Endothelial cell of umbilical vein (primary cell): ENCODE data around the gene PCSK6. TPM values are rescaled to one million over a fixed set of nuclear protein-coding genes. Genes with fewer than 3 reads are reported as not detected.

Source experiments
- BruUV-seq: library from RNA; stranded (reverse); fragments of 400-500 nt; replicated peaks from 2 replicates; lab custom pipeline; 2021; lab: Mats Ljungman, UMichigan
- CTCF ChIA-PET: fragments of 300-600, 350-600 bp; sonication (Branson Sonifier 250); formaldehyde crosslinking; loops from one replicate; lab custom pipeline; 2021; ENCODE audit warnings: antibody characterized with exemption, inconsistent platforms; lab: Charles Lee
- POLR2A ChIA-PET: fragments of 300-600, 350-600 bp; sonication (Branson Sonifier 250); formaldehyde crosslinking; loops from one replicate; lab custom pipeline; 2021; ENCODE audit warnings: antibody characterized with exemption, inconsistent platforms; lab: Charles Lee
- DNase-seq: peaks from one replicate; pipeline ENCODE4 v3.0.0-alpha.2; 2011; ENCODE audit warnings: low read depth, low spot score
- FAIRE-seq: peaks from 2 replicates; lab custom pipeline; 2011; peaks lifted over from hg19 to GRCh38; lab: Jason Lieb, UNC
- H2AFZ ChIP-seq: 2 replicates; pipeline ENCODE4 v1.6.0; 2012; ENCODE audit warnings: low read depth, low read length, control low read depth, inconsistent platforms
- H3K27ac ChIP-seq: 2 replicates; pipeline ENCODE4 v1.5.1; 2011; ENCODE audit warnings: low read depth, mild to moderate bottlenecking, control low read depth, low read length, moderate library complexity; ENCODE audit not compliant: insufficient read depth
- H3K27me3 ChIP-seq, 2 experiments: 2 replicates each; pipeline versions ENCODE4 v1.6.0 to v1.6.1; 2011; ENCODE audit warnings: low read length in 2 of 2, mixed read lengths in 1 of 2; ENCODE audit not compliant: control insufficient read depth in 2 of 2, insufficient read depth in 2 of 2
- H3K36me3 ChIP-seq, 2 experiments: 2 replicates in 1 of 2; 3 replicates in 1 of 2; pipeline ENCODE4 v1.5.1; 2011; ENCODE audit warnings: low read length in 2 of 2, mild to moderate bottlenecking in 1 of 2, moderate library complexity in 1 of 2; ENCODE audit not compliant: control insufficient read depth in 2 of 2, insufficient read depth in 2 of 2; ENCODE audit errors: extremely low read depth in 1 of 2
- H3K4me1 ChIP-seq: 3 replicates; pipeline ENCODE4 v1.5.1; 2011; ENCODE audit warnings: mild to moderate bottlenecking, low read length; ENCODE audit not compliant: control insufficient read depth, insufficient read depth; ENCODE audit errors: extremely low read depth
- H3K4me2 ChIP-seq: 2 replicates; pipeline ENCODE4 v1.6.1; 2011; ENCODE audit warnings: low read length, control low read depth, mixed read lengths; ENCODE audit not compliant: insufficient read depth
- H3K4me3 ChIP-seq, 3 experiments: fragments of 200-600 bp in 1 of 3; sonication (generic), shearing (Covaris generic) in 1 of 3; replicated peaks in 1 of 3; 2 replicates each; pipeline ENCODE4 v1.5.1; 2011 to 2016; ENCODE audit warnings: control low read depth in 3 of 3, low read length in 3 of 3, mild to moderate bottlenecking in 2 of 3, inconsistent platforms in 1 of 3, low read depth in 1 of 3, moderate library complexity in 1 of 3; ENCODE audit not compliant: insufficient read depth in 1 of 3
- H3K79me2 ChIP-seq: 2 replicates; pipeline ENCODE4 v1.6.0; 2012; ENCODE audit warnings: low read length, inconsistent platforms; ENCODE audit not compliant: control insufficient read depth, insufficient read depth
- H3K9ac ChIP-seq: replicated peaks from 2 replicates; pipeline ENCODE3; 2011; ENCODE audit warnings: low read length, control low read depth; ENCODE audit not compliant: insufficient read depth; ENCODE audit errors: extremely low read depth
- H3K9me1 ChIP-seq: replicated peaks from 3 replicates; pipeline ENCODE4 v1.6.0; 2011; ENCODE audit warnings: mild to moderate bottlenecking, low read length; ENCODE audit not compliant: control insufficient read depth, insufficient read depth; ENCODE audit errors: extremely low read depth
- H3K9me3 ChIP-seq: replicated peaks from 2 replicates; pipeline ENCODE4 v1.5.1; 2012; ENCODE audit warnings: low read length, inconsistent platforms; ENCODE audit not compliant: control insufficient read depth, insufficient read depth
- H4K20me1 ChIP-seq: replicated peaks from 2 replicates; pipeline ENCODE3; 2011; ENCODE audit warnings: mild to moderate bottlenecking, low read length; ENCODE audit not compliant: control insufficient read depth, insufficient read depth; ENCODE audit errors: extremely low read depth
- CTCF ChIP-seq, 2 donors: IDR thresholded peaks; 1 replicate in 1 of 2; 2 replicates in 1 of 2; pipeline ENCODE4 v1.5.1; 2011; ENCODE audit warnings: low read length in 2 of 2, mild to moderate bottlenecking in 2 of 2, moderate library complexity in 2 of 2, control low read depth in 1 of 2, inconsistent platforms in 1 of 2, low read depth in 1 of 2; ENCODE audit not compliant: insufficient read depth in 1 of 2; ENCODE audit errors: extremely low read depth in 1 of 2
- EZH2 ChIP-seq: IDR thresholded peaks from 2 replicates; pipeline ENCODE4 v1.6.1; 2012; ENCODE audit warnings: borderline replicate concordance, low read depth, mild to moderate bottlenecking, moderate library complexity, low read length, inconsistent platforms; ENCODE audit not compliant: severe bottlenecking
- FOS ChIP-seq: IDR thresholded peaks from 2 replicates; pipeline ENCODE4 v1.6.1; 2011; ENCODE audit warnings: mild to moderate bottlenecking, low read length, moderate library complexity, borderline replicate concordance; ENCODE audit not compliant: insufficient read depth
- GATA2 ChIP-seq: IDR thresholded peaks from 2 replicates; pipeline ENCODE4 v1.7.0; 2011; ENCODE audit warnings: low read depth, mild to moderate bottlenecking, moderate library complexity, mixed read lengths, low read length; ENCODE audit not compliant: insufficient read length, insufficient read depth
- JUN ChIP-seq: IDR thresholded peaks from 2 replicates; pipeline ENCODE4 v1.6.1; 2011; ENCODE audit warnings: borderline replicate concordance, low read depth; ENCODE audit not compliant: insufficient read length, insufficient read depth
- MAX ChIP-seq: IDR thresholded peaks from 2 replicates; pipeline ENCODE4 v1.6.1; 2011; ENCODE audit not compliant: insufficient read depth, insufficient read length
- MYC ChIP-seq: IDR thresholded peaks from one replicate; pipeline ENCODE4 v1.6.1; 2011; ENCODE audit warnings: mild to moderate bottlenecking, low read depth, low read length
- POLR2A ChIP-seq: IDR thresholded peaks from 2 replicates; pipeline ENCODE4 v1.6.1; 2012; ENCODE audit warnings: low read depth, mild to moderate bottlenecking, control low read depth, low read length
- POLR2AphosphoS5 ChIP-seq: IDR thresholded peaks from 2 replicates; pipeline ENCODE4 v1.6.1; 2012; ENCODE audit warnings: low read depth, mild to moderate bottlenecking, control low read depth, low read length, moderate library complexity; ENCODE audit not compliant: insufficient read depth
- dilution Hi-C: fragments of 300-500 bp; cut with MboI; formaldehyde crosslinking; loops from one replicate; pipeline ENCODE4 v1.15.0; 2019; ENCODE audit warnings: low sequenced_read_pairs; ENCODE audit not compliant: extremely low pct_ligation_motif_present
- intact Hi-C: fragments of 100-400 bp; cut with micrococcal nuclease; formaldehyde crosslinking; loops from one replicate; pipeline ENCODE4 v1.10.0; 2022
- polyA plus RNA-seq, 4 experiments: library from polyadenylated mRNA; depleted of rRNA in 3 of 4; stranded (reverse) in 3 of 4; unstranded in 1 of 4; fragments of >200 nt; gene quantifications; 2 replicates each; pipeline versions ENCODE4 v1.2.1 to v1.2.3, GENCODE V29; 2011 to 2012; ENCODE audit warnings: missing spikeins in 1 of 4
- total RNA-seq: library from RNA; stranded (reverse); gene quantifications from 2 replicates; pipeline ENCODE4 v1.2.3, GENCODE V29; 2021

Gene PCSK6
- total and polyA plus RNA-seq, 2 donors (not counting 3 experiments of a cell fraction or from before 2014, with no cell fraction given): 0.18 to 0.69 TPM

- Histone ChIP-seq H3K4me2 (no peak overlapping the region), H4K20me1 (no peaks in the 10 kb centered on the region), H3K9me3 (no peaks in the 10 kb centered on the region), H3K9ac (no peak overlapping the region), H3K27me3 (no peaks in the 10 kb centered on the region), H3K36me3 (no peaks in the 10 kb centered on the region), H3K4me1 (no peaks in the 10 kb centered on the region), H3K9me1 (no peaks in the 10 kb centered on the region), H3K4me3 (no peak overlapping the region), H3K79me2 (no peaks in the 10 kb centered on the region), H3K27ac (no peak overlapping the region), H2AFZ (no peak overlapping the region)
- ChIA-PET POLR2A (no interaction called here), CTCF (no interaction called here)
- dilution Hi-C loops (no loop called here), intact Hi-C loops (no loop called here)
- BruUV-seq: no TSS peak
- no peak for DNase-seq
- TF ChIP-seq CTCF (IDR thresholded peaks at IDR 0.05; ENCODE audit: extremely low read depth in 1 of 2, insufficient read depth in 1 of 2, low read depth in 1 of 2, low read length in 2 of 2) (no peak), JUN (no peak), POLR2AphosphoS5 (no peak), MAX (no peak), MYC (no peak), EZH2 (no peak), FOS (no peak), POLR2A (no peak), GATA2 (no peak)
- FAIRE-seq: no peak
Measured at GRCh38 chr15:101354891-101355623, 134.4 kb downstream of the PCSK6 start.
